Suprapubic skin (tissue), 3 donors: Measurements from ENCODE around the gene ZNF804A.

Experiments
- POLR2A ChIP-seq, 2 donors: fragments of 450-650 bp; IDR thresholded peaks; one replicate each; pipeline ENCODE4 v1.6.1; 2017; ENCODE audit warnings: antibody characterized with exemption in 2 of 2, mild to moderate bottlenecking in 2 of 2, moderate library complexity in 2 of 2
- TF ChIP-seq, protein P1 (sequence below), 2 donors: fragments of 200-600 bp in 1 of 2; fragments of 450-650 bp in 1 of 2; sonication (generic) in 1 of 2; IDR thresholded peaks; one replicate each; pipeline ENCODE4 v1.5.1; 2016 to 2019; ENCODE audit warnings: antibody characterized with exemption in 2 of 2, mild to moderate bottlenecking in 1 of 2, moderate library complexity in 1 of 2

GRCh38 chr2:184938221-184938985 lies 340.1 kb downstream of the ZNF804A start:
- TF ChIP-seq, protein P1, sequence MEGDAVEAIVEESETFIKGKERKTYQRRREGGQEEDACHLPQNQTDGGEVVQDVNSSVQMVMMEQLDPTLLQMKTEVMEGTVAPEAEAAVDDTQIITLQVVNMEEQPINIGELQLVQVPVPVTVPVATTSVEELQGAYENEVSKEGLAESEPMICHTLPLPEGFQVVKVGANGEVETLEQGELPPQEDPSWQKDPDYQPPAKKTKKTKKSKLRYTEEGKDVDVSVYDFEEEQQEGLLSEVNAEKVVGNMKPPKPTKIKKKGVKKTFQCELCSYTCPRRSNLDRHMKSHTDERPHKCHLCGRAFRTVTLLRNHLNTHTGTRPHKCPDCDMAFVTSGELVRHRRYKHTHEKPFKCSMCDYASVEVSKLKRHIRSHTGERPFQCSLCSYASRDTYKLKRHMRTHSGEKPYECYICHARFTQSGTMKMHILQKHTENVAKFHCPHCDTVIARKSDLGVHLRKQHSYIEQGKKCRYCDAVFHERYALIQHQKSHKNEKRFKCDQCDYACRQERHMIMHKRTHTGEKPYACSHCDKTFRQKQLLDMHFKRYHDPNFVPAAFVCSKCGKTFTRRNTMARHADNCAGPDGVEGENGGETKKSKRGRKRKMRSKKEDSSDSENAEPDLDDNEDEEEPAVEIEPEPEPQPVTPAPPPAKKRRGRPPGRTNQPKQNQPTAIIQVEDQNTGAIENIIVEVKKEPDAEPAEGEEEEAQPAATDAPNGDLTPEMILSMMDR (IDR thresholded peaks at IDR 0.05) = no peak
- no peak for TF ChIP-seq POLR2A (IDR thresholded peaks at IDR 0.05)
